HG03521 (cell line): ENCODE results near the gene IRF2BP2.

Source experiments
- ATAC-seq: cut with Tn5 transposase; IDR thresholded peaks from one replicate; pipeline ENCODE4 v1.9.1; 2021; ENCODE audit warnings: mild to moderate bottlenecking, moderate library complexity; ENCODE audit not compliant: unreplicated experiment

IRF2BP2 gene

GRCh38 chr1:234610061-234610665 is at the start of gene IRF2BP2:
TSS of gene IRF2BP2 (minus strand) at chr1:234610178. CDS start at chr1:234609494, 684 bp downstream.
- ATAC-seq: peak; percentile 25

GRCh38 chr1:234659538-234659937 is 49.6 kb upstream of the IRF2BP2 start:
- no peak for ATAC-seq

- no peak for ATAC-seq
Observed at GRCh38 chr1:234658138-234658537, 48.2 kb upstream of the IRF2BP2 start.

GRCh38 chr1:234656944-234657654 is 47.1 kb upstream of the IRF2BP2 start:
- no peak for ATAC-seq

- ATAC-seq: no peak
Observed at GRCh38 chr1:234656070-234656895, 46.3 kb upstream of the IRF2BP2 start.

- ATAC-seq: no peak
Observed at GRCh38 chr1:234655328-234656069, 45.5 kb upstream of the IRF2BP2 start.

GRCh38 chr1:234654002-234654733 is 44.2 kb upstream of the IRF2BP2 start:
- no peak for ATAC-seq

- no peak for ATAC-seq
Observed at GRCh38 chr1:234649432-234650081, 39.6 kb upstream of the IRF2BP2 start.

- ATAC-seq: no peak
Observed at GRCh38 chr1:234647758-234648157, 37.8 kb upstream of the IRF2BP2 start.

GRCh38 chr1:234647245-234647644 is 37.3 kb upstream of the IRF2BP2 start:
- ATAC-seq: no peak

GRCh38 chr1:234645964-234646363 is 36.0 kb upstream of the IRF2BP2 start:
- ATAC-seq: no peak

GRCh38 chr1:234645474-234645953 is 35.5 kb upstream of the IRF2BP2 start:
- ATAC-seq: no peak

- ATAC-seq: no peak
Observed at GRCh38 chr1:234644928-234645327, 35.0 kb upstream of the IRF2BP2 start.

- ATAC-seq: no peak
Observed at GRCh38 chr1:234643850-234644134, 33.8 kb upstream of the IRF2BP2 start.

- ATAC-seq: no peak
Observed at GRCh38 chr1:234643111-234643849, 33.3 kb upstream of the IRF2BP2 start.

GRCh38 chr1:234642428-234642827 is 32.5 kb upstream of the IRF2BP2 start:
- ATAC-seq: no peak

- ATAC-seq: no peak
Observed at GRCh38 chr1:234639961-234640360, 30.0 kb upstream of the IRF2BP2 start.

- ATAC-seq: no peak
Observed at GRCh38 chr1:234638832-234639799, 29.1 kb upstream of the IRF2BP2 start.
